K562 (cell line): ENCODE data around the gene CSTF1.

Experiments used
- NFYB ChIP-seq: IDR thresholded peaks from 2 replicates; pipeline ENCODE4 v1.6.1; 2011; ENCODE audit warnings: mild to moderate bottlenecking, moderate library complexity; ENCODE audit not compliant: insufficient read length; ENCODE audit errors: extremely low read depth
- RFX5 ChIP-seq: IDR thresholded peaks from 2 replicates; pipeline ENCODE4 v1.6.1; 2011; ENCODE audit warnings: low read depth, mild to moderate bottlenecking, improper control_type of control experiment, low read length
- SP1 ChIP-seq: sonication (generic); formaldehyde crosslinking; IDR thresholded peaks from 2 replicates; pipeline ENCODE4 v1.8.1; 2022; ENCODE audit warnings: mild to moderate bottlenecking, missing genetic modification reagents
- TAF15 ChIP-seq: fragments of 200-400 bp; formaldehyde crosslinking; IDR thresholded peaks from 2 replicates; pipeline ENCODE4 v1.6.1; 2017; ENCODE audit warnings: mild to moderate bottlenecking, low read depth, low read length, moderate library complexity
- TEAD4 ChIP-seq, 2 experiments: sonication (generic) in 1 of 2; formaldehyde crosslinking in 1 of 2; IDR thresholded peaks; 2 replicates each; pipeline versions ENCODE4 v1.6.1 to v1.8.0; 2012 to 2022; ENCODE audit warnings: borderline replicate concordance in 1 of 2, inconsistent platforms in 1 of 2, low read length in 1 of 2, mild to moderate bottlenecking in 1 of 2, missing genetic modification reagents in 1 of 2
- ZKSCAN3 ChIP-seq: fragments of 250-450 bp; sonication (Bioruptor Pico); IDR thresholded peaks from 2 replicates; pipeline ENCODE4 v1.4.0; 2020
- TF ChIP-seq, protein P1 (sequence below), 3 experiments: IDR thresholded peaks in 2 of 3; conservative IDR thresholded peaks in 1 of 3; 2 replicates each; pipeline ENCODE4 v1.5.1; 2011 to 2012; ENCODE audit warnings: low read length in 3 of 3, mild to moderate bottlenecking in 3 of 3, control low read depth in 2 of 3, improper control_type of control experiment in 1 of 3, inconsistent platforms in 1 of 3, low read depth in 1 of 3, mixed read lengths in 1 of 3, moderate library complexity in 1 of 3; ENCODE audit not compliant: insufficient read depth in 2 of 3
- TF ChIP-seq, protein P2 (sequence below), 2 experiments: fragments of 450-650 bp; formaldehyde crosslinking in 1 of 2; IDR thresholded peaks; 2 replicates each; pipeline versions ENCODE4 v1.4.0 to v1.6.1; 2014 to 2020; ENCODE audit warnings: mild to moderate bottlenecking in 2 of 2, borderline replicate concordance in 1 of 2, low read depth in 1 of 2

- peak; percentile 33; the same call in 1 of the 2 replicates for TF ChIP-seq TEAD4 (IDR thresholded peaks at IDR 0.05; ENCODE audit: low read length)
- no peak for TF ChIP-seq TEAD4 (CRISPR knock-in tag; IDR thresholded peaks at IDR 0.05; ENCODE audit: borderline replicate concordance)
- TF ChIP-seq, protein P1, sequence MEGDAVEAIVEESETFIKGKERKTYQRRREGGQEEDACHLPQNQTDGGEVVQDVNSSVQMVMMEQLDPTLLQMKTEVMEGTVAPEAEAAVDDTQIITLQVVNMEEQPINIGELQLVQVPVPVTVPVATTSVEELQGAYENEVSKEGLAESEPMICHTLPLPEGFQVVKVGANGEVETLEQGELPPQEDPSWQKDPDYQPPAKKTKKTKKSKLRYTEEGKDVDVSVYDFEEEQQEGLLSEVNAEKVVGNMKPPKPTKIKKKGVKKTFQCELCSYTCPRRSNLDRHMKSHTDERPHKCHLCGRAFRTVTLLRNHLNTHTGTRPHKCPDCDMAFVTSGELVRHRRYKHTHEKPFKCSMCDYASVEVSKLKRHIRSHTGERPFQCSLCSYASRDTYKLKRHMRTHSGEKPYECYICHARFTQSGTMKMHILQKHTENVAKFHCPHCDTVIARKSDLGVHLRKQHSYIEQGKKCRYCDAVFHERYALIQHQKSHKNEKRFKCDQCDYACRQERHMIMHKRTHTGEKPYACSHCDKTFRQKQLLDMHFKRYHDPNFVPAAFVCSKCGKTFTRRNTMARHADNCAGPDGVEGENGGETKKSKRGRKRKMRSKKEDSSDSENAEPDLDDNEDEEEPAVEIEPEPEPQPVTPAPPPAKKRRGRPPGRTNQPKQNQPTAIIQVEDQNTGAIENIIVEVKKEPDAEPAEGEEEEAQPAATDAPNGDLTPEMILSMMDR (IDR thresholded peaks at IDR 0.05 in 2 of 3, conservative IDR thresholded peaks at IDR 0.05 in 1 of 3; ENCODE audit: insufficient read depth in 2 of 3, low read depth in 1 of 3, low read length in 3 of 3) = no peak
- TF ChIP-seq, protein P2, sequence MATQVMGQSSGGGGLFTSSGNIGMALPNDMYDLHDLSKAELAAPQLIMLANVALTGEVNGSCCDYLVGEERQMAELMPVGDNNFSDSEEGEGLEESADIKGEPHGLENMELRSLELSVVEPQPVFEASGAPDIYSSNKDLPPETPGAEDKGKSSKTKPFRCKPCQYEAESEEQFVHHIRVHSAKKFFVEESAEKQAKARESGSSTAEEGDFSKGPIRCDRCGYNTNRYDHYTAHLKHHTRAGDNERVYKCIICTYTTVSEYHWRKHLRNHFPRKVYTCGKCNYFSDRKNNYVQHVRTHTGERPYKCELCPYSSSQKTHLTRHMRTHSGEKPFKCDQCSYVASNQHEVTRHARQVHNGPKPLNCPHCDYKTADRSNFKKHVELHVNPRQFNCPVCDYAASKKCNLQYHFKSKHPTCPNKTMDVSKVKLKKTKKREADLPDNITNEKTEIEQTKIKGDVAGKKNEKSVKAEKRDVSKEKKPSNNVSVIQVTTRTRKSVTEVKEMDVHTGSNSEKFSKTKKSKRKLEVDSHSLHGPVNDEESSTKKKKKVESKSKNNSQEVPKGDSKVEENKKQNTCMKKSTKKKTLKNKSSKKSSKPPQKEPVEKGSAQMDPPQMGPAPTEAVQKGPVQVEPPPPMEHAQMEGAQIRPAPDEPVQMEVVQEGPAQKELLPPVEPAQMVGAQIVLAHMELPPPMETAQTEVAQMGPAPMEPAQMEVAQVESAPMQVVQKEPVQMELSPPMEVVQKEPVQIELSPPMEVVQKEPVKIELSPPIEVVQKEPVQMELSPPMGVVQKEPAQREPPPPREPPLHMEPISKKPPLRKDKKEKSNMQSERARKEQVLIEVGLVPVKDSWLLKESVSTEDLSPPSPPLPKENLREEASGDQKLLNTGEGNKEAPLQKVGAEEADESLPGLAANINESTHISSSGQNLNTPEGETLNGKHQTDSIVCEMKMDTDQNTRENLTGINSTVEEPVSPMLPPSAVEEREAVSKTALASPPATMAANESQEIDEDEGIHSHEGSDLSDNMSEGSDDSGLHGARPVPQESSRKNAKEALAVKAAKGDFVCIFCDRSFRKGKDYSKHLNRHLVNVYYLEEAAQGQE (IDR thresholded peaks at IDR 0.05; ENCODE audit: borderline replicate concordance) = peak; percentile 98
- TF ChIP-seq, protein P2 (CRISPR knock-in tag; IDR thresholded peaks at IDR 0.05; ENCODE audit: low read depth) = no peak
- TF ChIP-seq RFX5 = no peak
- TF ChIP-seq ZKSCAN3 = no peak
- TF ChIP-seq NFYB = peak; percentile 90
- TF ChIP-seq TAF15 = no peak
- TF ChIP-seq SP1 = peak; percentile 92
Measured at GRCh38 chr20:56392132-56392880, at the start of gene CSTF1, which contains the start of gene AURKA.
